ENCODE results near the gene SCMH1. TPM values are rescaled to one million over a fixed set of nuclear protein-coding genes. Genes with fewer than 3 reads are reported as not detected.

Gene SCMH1
- polyA plus RNA-seq, 1 donor: 35.8 TPM

- no peak for DNase-seq (ENCODE audit: low read depth)
Measured at GRCh38 chr1:41098730-41099460, 143.2 kb downstream of the SCMH1 start.

- DNase-seq (ENCODE audit: low read depth): no peak
Measured at GRCh38 chr1:41097105-41097504, 145.0 kb downstream of the SCMH1 start.

- DNase-seq (ENCODE audit: low read depth): no peak
Measured at GRCh38 chr1:41093826-41094225, 148.3 kb downstream of the SCMH1 start.

- no peak for DNase-seq (ENCODE audit: low read depth)
Measured at GRCh38 chr1:41086921-41087320, 155.2 kb downstream of the SCMH1 start.

- DNase-seq (ENCODE audit: low read depth): no peak
Measured at GRCh38 chr1:41078616-41079015, 163.5 kb downstream of the SCMH1 start.

GRCh38 chr1:41078193-41078592 is 163.9 kb downstream of the SCMH1 start:
- DNase-seq (ENCODE audit: low read depth): no peak

GRCh38 chr1:41073971-41074370 is 168.1 kb downstream of the SCMH1 start:
- DNase-seq (ENCODE audit: low read depth): no peak

GRCh38 chr1:41072051-41072450 is 170.1 kb downstream of the SCMH1 start:
- no peak for DNase-seq (ENCODE audit: low read depth)

- no peak for DNase-seq (ENCODE audit: low read depth)
Measured at GRCh38 chr1:41056907-41057306, 185.2 kb downstream of the SCMH1 start.

GRCh38 chr1:41053316-41053715 is 188.8 kb downstream of the SCMH1 start:
- DNase-seq (ENCODE audit: low read depth): no peak

- DNase-seq (ENCODE audit: low read depth): no peak
Measured at GRCh38 chr1:41051022-41051421, 191.1 kb downstream of the SCMH1 start.

GRCh38 chr1:41048540-41048939 is 193.6 kb downstream of the SCMH1 start:
- DNase-seq (ENCODE audit: low read depth): no peak

GRCh38 chr1:41046347-41046775 is 195.7 kb downstream of the SCMH1 start:
- no peak for DNase-seq (ENCODE audit: low read depth)

GRCh38 chr1:41045740-41046139 is 196.4 kb downstream of the SCMH1 start:
- DNase-seq (ENCODE audit: low read depth): no peak

- no peak for DNase-seq (ENCODE audit: low read depth)
Measured at GRCh38 chr1:41044187-41044586, 197.9 kb downstream of the SCMH1 start.

- no peak for DNase-seq (ENCODE audit: low read depth)
Measured at GRCh38 chr1:41041614-41042270, 200.4 kb downstream of the SCMH1 start.

- no peak for DNase-seq (ENCODE audit: low read depth)
Measured at GRCh38 chr1:41038110-41038509, 204.0 kb downstream of the SCMH1 start.

GRCh38 chr1:41037116-41037903 is 204.8 kb downstream of the SCMH1 start:
- no peak for DNase-seq (ENCODE audit: low read depth)

- no peak for DNase-seq (ENCODE audit: low read depth)
Measured at GRCh38 chr1:41033272-41033671, 208.8 kb downstream of the SCMH1 start.

- DNase-seq (ENCODE audit: low read depth): no peak
Measured at GRCh38 chr1:41032147-41032546, 210.0 kb downstream of the SCMH1 start.

- no peak for DNase-seq (ENCODE audit: low read depth)
Measured at GRCh38 chr1:41030872-41031616, 211.1 kb downstream of the SCMH1 start.
